K562 (cell line): ENCODE results near the gene TXNRD2. TPM values are rescaled to one million over a fixed set of nuclear protein-coding genes. Genes with fewer than 3 reads are reported as not detected.

Source experiments
- CBX2 ChIP-seq: fragments of 200-600 bp; sonication (generic); IDR thresholded peaks from one replicate; pipeline ENCODE4 v1.6.1; 2012; ENCODE audit warnings: mild to moderate bottlenecking, low read length, inconsistent platforms; ENCODE audit not compliant: insufficient read depth, poor library complexity, severe bottlenecking
- CEBPB ChIP-seq: fragments of 450-650 bp; IDR thresholded peaks from 2 replicates; pipeline ENCODE4 v1.6.1; 2016; ENCODE audit warnings: missing genetic modification characterization, missing compliant biosample characterization
- DNMT1 ChIP-seq: fragments of 450-650 bp; IDR thresholded peaks from 2 replicates; pipeline ENCODE4 v1.6.1; 2016; ENCODE audit warnings: antibody characterized with exemption, mild to moderate bottlenecking
- ELF2 ChIP-seq: fragments of 250-450 bp; sonication (Bioruptor Pico); IDR thresholded peaks from 2 replicates; pipeline ENCODE4 v1.5.0; 2021; ENCODE audit warnings: mild to moderate bottlenecking
- EZH2 ChIP-seq: IDR thresholded peaks from 2 replicates; pipeline ENCODE4 v1.6.1; 2012; ENCODE audit warnings: low read depth, mild to moderate bottlenecking, inconsistent platforms, low read length, borderline replicate concordance
- GABPB2 ChIP-seq: fragments of 250-450 bp; sonication (Bioruptor Pico); conservative IDR thresholded peaks from 2 replicates; pipeline ENCODE4 v1.5.1; 2021; ENCODE audit warnings: mild to moderate bottlenecking
- KLF10 ChIP-seq: fragments of 250-450 bp; sonication (Bioruptor Pico); IDR thresholded peaks from 2 replicates; pipeline ENCODE4 v1.6.1; 2021; ENCODE audit warnings: matching md5 sums
- NFE2L1 ChIP-seq: fragments of 450-650 bp; IDR thresholded peaks from 2 replicates; pipeline ENCODE4 v1.6.1; 2016; ENCODE audit warnings: missing genetic modification characterization, low read depth, mild to moderate bottlenecking, missing compliant biosample characterization, moderate library complexity, borderline replicate concordance
- PHF21A ChIP-seq: fragments of 450-650 bp; IDR thresholded peaks from 2 replicates; pipeline ENCODE4 v1.6.1; 2017; ENCODE audit warnings: low read depth, borderline replicate concordance
- POLR2G ChIP-seq: fragments of 200-400 bp; formaldehyde crosslinking; IDR thresholded peaks from 2 replicates; pipeline ENCODE4 v1.6.1; 2017; ENCODE audit warnings: low read depth, mild to moderate bottlenecking, antibody characterized with exemption, low read length, moderate library complexity
- RBM14 ChIP-seq: fragments of 200-400 bp; formaldehyde crosslinking; IDR thresholded peaks from 2 replicates; pipeline ENCODE4 v1.6.1; 2018; ENCODE audit warnings: low read depth, mild to moderate bottlenecking, low read length, moderate library complexity, borderline replicate concordance; ENCODE audit not compliant: insufficient read depth
- SIN3B ChIP-seq: fragments of 450-650 bp; IDR thresholded peaks from 2 replicates; pipeline ENCODE4 v1.6.1; 2017; ENCODE audit warnings: low read depth, mild to moderate bottlenecking, moderate library complexity
- U2AF1 ChIP-seq: fragments of 200-400 bp; formaldehyde crosslinking; optimal IDR thresholded peaks from 2 replicates; pipeline ENCODE3; 2017; ENCODE audit warnings: mild to moderate bottlenecking, low read depth, low read length, moderate library complexity
- ZC3H8 ChIP-seq: fragments of 450-650 bp; IDR thresholded peaks from 2 replicates; pipeline ENCODE4 v1.6.1; 2017
- polyA plus RNA-seq, 8 experiments: library from polyadenylated mRNA; depleted of rRNA in 4 of 8; stranded (reverse) in 5 of 8; unstranded in 3 of 8; fragments of >200 nt; fragmentation: Nextera tagmentation in 2 of 8; fragmentation: Illumina TruSeq in 1 of 8; extraction: Ambion mirVana in 2 of 8; extraction: Trizol in 1 of 8; gene quantifications; 2 replicates each; pipeline versions ENCODE4 v1.2.1 to v1.2.3, GENCODE V29; 2011 to 2014; ENCODE audit warnings: inconsistent platforms in 1 of 8, missing spikeins in 1 of 8
- total RNA-seq, 7 experiments: library from RNA; depleted of rRNA in 6 of 7; stranded (reverse); fragments of >200 nt in 6 of 7; fragmentation: Illumina TruSeq in 2 of 7; extraction: Trizol in 2 of 7; gene quantifications; 2 replicates each; pipeline versions ENCODE4 v1.2.1 to v1.2.3, GENCODE V29; 2011 to 2021; ENCODE audit warnings: low replicate concordance in 1 of 7
- TF ChIP-seq, protein P1 (sequence below): sonication (generic); formaldehyde crosslinking; IDR thresholded peaks from 2 replicates; pipeline ENCODE4 v1.8.1; 2023; ENCODE audit warnings: mild to moderate bottlenecking, missing genetic modification reagents
- TF ChIP-seq, protein P2 (sequence below): fragments of 450-650 bp; IDR thresholded peaks from 2 replicates; pipeline ENCODE4 v1.6.1; 2016
- TF ChIP-seq, protein P3 (sequence below): fragments of 450-650 bp; IDR thresholded peaks from one replicate; pipeline ENCODE4 v1.6.1; 2018; ENCODE audit warnings: mild to moderate bottlenecking, moderate library complexity; ENCODE audit not compliant: partially characterized antibody

Gene TXNRD2
- total and polyA plus RNA-seq, 9 of the 15 experiments (the other 6 are each of a cell fraction or from before 2014, with no cell fraction given), result 3.3 to 80.2 (median 49.4) TPM

- TF ChIP-seq POLR2G (peak; percentile 60), CBX2 (no peak), PHF21A (no peak), SIN3B (0 out of 2 replicates have a peak, but pooled peaks have one; percentile 9), NFE2L1 (tag) (no peak), RBM14 (no peak), ELF2 (no peak), CEBPB (no peak), EZH2 (no peak), KLF10 (no peak), DNMT1 (no peak), U2AF1 (no peak), ZC3H8 (no peak), GABPB2 (CRISPR knock-in tag) (0 out of 2 replicates have a peak, but pooled peaks have one; percentile 14)
- TF ChIP-seq, protein P1, sequence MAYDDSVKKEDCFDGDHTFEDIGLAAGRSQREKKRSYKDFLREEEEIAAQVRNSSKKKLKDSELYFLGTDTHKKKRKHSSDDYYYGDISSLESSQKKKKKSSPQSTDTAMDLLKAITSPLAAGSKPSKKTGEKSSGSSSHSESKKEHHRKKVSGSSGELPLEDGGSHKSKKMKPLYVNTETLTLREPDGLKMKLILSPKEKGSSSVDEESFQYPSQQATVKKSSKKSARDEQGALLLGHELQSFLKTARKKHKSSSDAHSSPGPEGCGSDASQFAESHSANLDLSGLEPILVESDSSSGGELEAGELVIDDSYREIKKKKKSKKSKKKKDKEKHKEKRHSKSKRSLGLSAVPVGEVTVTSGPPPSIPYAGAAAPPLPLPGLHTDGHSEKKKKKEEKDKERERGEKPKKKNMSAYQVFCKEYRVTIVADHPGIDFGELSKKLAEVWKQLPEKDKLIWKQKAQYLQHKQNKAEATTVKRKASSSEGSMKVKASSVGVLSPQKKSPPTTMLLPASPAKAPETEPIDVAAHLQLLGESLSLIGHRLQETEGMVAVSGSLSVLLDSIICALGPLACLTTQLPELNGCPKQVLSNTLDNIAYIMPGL (CRISPR knock-in tag), result 0 out of 2 replicates have a peak, but pooled peaks have one; percentile 17
- TF ChIP-seq, protein P2, sequence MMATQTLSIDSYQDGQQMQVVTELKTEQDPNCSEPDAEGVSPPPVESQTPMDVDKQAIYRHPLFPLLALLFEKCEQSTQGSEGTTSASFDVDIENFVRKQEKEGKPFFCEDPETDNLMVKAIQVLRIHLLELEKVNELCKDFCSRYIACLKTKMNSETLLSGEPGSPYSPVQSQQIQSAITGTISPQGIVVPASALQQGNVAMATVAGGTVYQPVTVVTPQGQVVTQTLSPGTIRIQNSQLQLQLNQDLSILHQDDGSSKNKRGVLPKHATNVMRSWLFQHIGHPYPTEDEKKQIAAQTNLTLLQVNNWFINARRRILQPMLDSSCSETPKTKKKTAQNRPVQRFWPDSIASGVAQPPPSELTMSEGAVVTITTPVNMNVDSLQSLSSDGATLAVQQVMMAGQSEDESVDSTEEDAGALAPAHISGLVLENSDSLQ, result no peak
- TF ChIP-seq, protein P3, sequence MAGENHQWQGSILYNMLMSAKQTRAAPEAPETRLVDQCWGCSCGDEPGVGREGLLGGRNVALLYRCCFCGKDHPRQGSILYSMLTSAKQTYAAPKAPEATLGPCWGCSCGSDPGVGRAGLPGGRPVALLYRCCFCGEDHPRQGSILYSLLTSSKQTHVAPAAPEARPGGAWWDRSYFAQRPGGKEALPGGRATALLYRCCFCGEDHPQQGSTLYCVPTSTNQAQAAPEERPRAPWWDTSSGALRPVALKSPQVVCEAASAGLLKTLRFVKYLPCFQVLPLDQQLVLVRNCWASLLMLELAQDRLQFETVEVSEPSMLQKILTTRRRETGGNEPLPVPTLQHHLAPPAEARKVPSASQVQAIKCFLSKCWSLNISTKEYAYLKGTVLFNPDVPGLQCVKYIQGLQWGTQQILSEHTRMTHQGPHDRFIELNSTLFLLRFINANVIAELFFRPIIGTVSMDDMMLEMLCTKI, result no peak
- TF ChIP-seq, all 486 proteins: peak for 26
These were observed 9.0 kb downstream of the TXNRD2 start (continued) for GRCh38 chr22:19932367-19933206.
